HCT116 (cell line): ENCODE measurements around the gene ICAM4. TPM values are rescaled to one million over a fixed set of nuclear protein-coding genes. Genes with fewer than 3 reads are reported as not detected.

Source experiments
- ATAC-seq: fragments of 200-7000 bp; cut with Tn5 transposase; 2 replicates; pipeline ENCODE4 v1.9.1; 2020; ENCODE audit warnings: mild to moderate bottlenecking, moderate library complexity
- BruUV-seq: library from RNA; stranded (reverse); fragments of 400-500 nt; replicated peaks from 2 replicates; lab custom pipeline; 2021; lab: Mats Ljungman, UMichigan
- CTCF ChIA-PET: fragments of 300-600 bp; sonication (Branson Sonifier 250); formaldehyde crosslinking; loops from one replicate; lab custom pipeline; 2021; ENCODE audit warnings: antibody characterized with exemption; lab: Charles Lee
- POLR2A ChIA-PET: fragments of 300-600, 350-600 bp; sonication (Branson Sonifier 250); formaldehyde crosslinking; loops from one replicate; lab custom pipeline; 2021; ENCODE audit warnings: antibody characterized with exemption; lab: Charles Lee
- RAD21 ChIA-PET, 2 experiments: fragments of 300-600 bp; sonication (Branson Sonifier 250); formaldehyde crosslinking; loops; one replicate each; lab custom pipeline; 2023; ENCODE audit warnings: low total read pairs in 2 of 2; ENCODE audit not compliant: uncharacterized antibody in 2 of 2, unreplicated experiment in 2 of 2, low non-redundant PET in 1 of 2; lab: Charles Lee
- DNase-seq: peaks from one replicate; pipeline ENCODE4 v3.0.0-alpha.2; 2010; ENCODE audit warnings: low read depth, low spot score
- H2AFZ ChIP-seq: fragments of 200-600 bp; shearing (Covaris generic), sonication (generic); 2 replicates; pipeline ENCODE4 v1.6.1; 2017; ENCODE audit warnings: low read depth, mixed run types, mixed read lengths, antibody characterized with exemption, low read length; ENCODE audit not compliant: poor library complexity, severe bottlenecking
- H3K27ac ChIP-seq: 2 replicates; pipeline ENCODE4 v1.5.1; 2012; ENCODE audit warnings: low read depth, low read length
- H3K27me3 ChIP-seq: fragments of 200-600 bp; sonication (generic); 2 replicates; pipeline ENCODE4 v1.6.1; 2016; ENCODE audit warnings: mixed run types, low read length, mixed read lengths; ENCODE audit not compliant: insufficient read depth
- H3K36me3 ChIP-seq, 2 experiments: fragments of 200-500 bp in 1 of 2; fragments of 200-600 bp in 1 of 2; sonication (Bioruptor generic) in 1 of 2; sonication (generic) in 1 of 2; 2 replicates each; pipeline versions ENCODE4 v1.5.1 to v1.6.1; 2014 to 2016; ENCODE audit warnings: low read length in 2 of 2, inconsistent platforms in 1 of 2, mixed read lengths in 1 of 2, mixed run types in 1 of 2; ENCODE audit not compliant: insufficient read depth in 2 of 2, control insufficient read depth in 1 of 2
- H3K4me1 ChIP-seq, 2 experiments: fragments of 200-600 bp in 1 of 2; sonication (generic) in 1 of 2; 2 replicates each; pipeline versions ENCODE4 v1.5.1 to v1.6.1; 2012 to 2017; ENCODE audit warnings: low read length in 2 of 2, inconsistent platforms in 1 of 2, mild to moderate bottlenecking in 1 of 2, mixed read lengths in 1 of 2, mixed run types in 1 of 2, moderate library complexity in 1 of 2; ENCODE audit not compliant: insufficient read depth in 2 of 2, control insufficient read depth in 1 of 2
- H3K4me2 ChIP-seq: fragments of 200-600 bp; sonication (generic); 2 replicates; pipeline ENCODE4 v1.6.1; 2017; ENCODE audit warnings: mixed run types, low read length, mixed read lengths
- H3K4me3 ChIP-seq, 2 experiments: fragments of 200-600 bp in 1 of 2; sonication (generic) in 1 of 2; replicated peaks in 1 of 2; 2 replicates each; pipeline ENCODE4 v1.5.1; 2011 to 2016; ENCODE audit warnings: low read length in 2 of 2, control low read depth in 1 of 2, low read depth in 1 of 2, mild to moderate bottlenecking in 1 of 2, mixed read lengths in 1 of 2, mixed run types in 1 of 2
- H3K79me2 ChIP-seq: fragments of 200-600 bp; sonication (generic); 2 replicates; pipeline ENCODE4 v1.6.1; 2017; ENCODE audit warnings: mild to moderate bottlenecking, mixed run types, low read length, moderate library complexity, mixed read lengths; ENCODE audit not compliant: insufficient read depth
- H3K9ac ChIP-seq: fragments of 200-600 bp; sonication (generic); 2 replicates; pipeline ENCODE4 v1.6.1; 2016; ENCODE audit warnings: low read length, mixed read lengths
- H3K9me2 ChIP-seq: fragments of 200-600 bp; sonication (generic), shearing (Covaris generic); 2 replicates; pipeline ENCODE4 v1.6.1; 2017; ENCODE audit warnings: mixed run types, mild to moderate bottlenecking, moderate library complexity; ENCODE audit not compliant: insufficient read depth
- H3K9me3 ChIP-seq, 2 experiments: fragments of 200-500 bp in 1 of 2; fragments of 200-600 bp in 1 of 2; sonication (Bioruptor generic) in 1 of 2; sonication (generic) in 1 of 2; 2 replicates each; pipeline ENCODE4 v1.6.1; 2014 to 2017; ENCODE audit warnings: low read length in 2 of 2, mixed read lengths in 2 of 2, inconsistent platforms in 1 of 2, low read depth in 1 of 2, mild to moderate bottlenecking in 1 of 2, mixed run types in 1 of 2, moderate library complexity in 1 of 2; ENCODE audit not compliant: control insufficient read depth in 1 of 2, insufficient read depth in 1 of 2
- H4K20me1 ChIP-seq: fragments of 200-600 bp; sonication (generic), shearing (Covaris generic); 2 replicates; pipeline ENCODE4 v1.6.1; 2017; ENCODE audit warnings: mixed run types, mild to moderate bottlenecking, moderate library complexity; ENCODE audit not compliant: insufficient read depth
- EZH2 ChIP-seq: fragments of 200-600 bp; sonication (generic); IDR thresholded peaks from 2 replicates; pipeline ENCODE4 v1.6.1; 2017; ENCODE audit warnings: antibody characterized with exemption, mixed run types
- RAD21 ChIP-seq: IDR thresholded peaks from 2 replicates; pipeline ENCODE4 v1.6.1; 2012; ENCODE audit warnings: low read depth, mild to moderate bottlenecking
- YY1 ChIP-seq: IDR thresholded peaks from 2 replicates; pipeline ENCODE4 v1.6.1; 2011; ENCODE audit warnings: low read length, low read depth, moderate library complexity, mild to moderate bottlenecking; ENCODE audit not compliant: insufficient replicate concordance; ENCODE audit errors: extremely low read depth
- ZNF274 ChIP-seq: fragments of 200-500 bp; sonication (Bioruptor generic); IDR thresholded peaks from 2 replicates; pipeline ENCODE4 v1.6.1; 2014; ENCODE audit warnings: mild to moderate bottlenecking, low read depth, low read length, inconsistent platforms
- intact Hi-C: fragments of 100-400 bp; cut with micrococcal nuclease; formaldehyde crosslinking; loops from 2 replicates; pipeline ENCODE4 v1.10.0; 2022
- total RNA-seq: library from RNA; stranded (reverse); gene quantifications from one replicate; pipeline ENCODE4 v1.2.1, GENCODE V29; 2021; ENCODE audit not compliant: unreplicated experiment
- TF ChIP-seq, protein P1 (sequence below), 3 experiments: fragments of 200-600 bp in 1 of 3; sonication (generic) in 1 of 3; IDR thresholded peaks in 2 of 3; conservative IDR thresholded peaks in 1 of 3; 2 replicates each; pipeline ENCODE4 v1.5.1; 2012 to 2017; ENCODE audit warnings: low read depth in 2 of 3, low read length in 2 of 3, antibody characterized with exemption in 1 of 3, borderline replicate concordance in 1 of 3, control low read depth in 1 of 3, mild to moderate bottlenecking in 1 of 3, mixed read lengths in 1 of 3, mixed run types in 1 of 3, moderate library complexity in 1 of 3; ENCODE audit not compliant: insufficient read depth in 1 of 3

Gene ICAM4
- total RNA-seq, 1 experiment from 2014 or later = not detected

DNA sequence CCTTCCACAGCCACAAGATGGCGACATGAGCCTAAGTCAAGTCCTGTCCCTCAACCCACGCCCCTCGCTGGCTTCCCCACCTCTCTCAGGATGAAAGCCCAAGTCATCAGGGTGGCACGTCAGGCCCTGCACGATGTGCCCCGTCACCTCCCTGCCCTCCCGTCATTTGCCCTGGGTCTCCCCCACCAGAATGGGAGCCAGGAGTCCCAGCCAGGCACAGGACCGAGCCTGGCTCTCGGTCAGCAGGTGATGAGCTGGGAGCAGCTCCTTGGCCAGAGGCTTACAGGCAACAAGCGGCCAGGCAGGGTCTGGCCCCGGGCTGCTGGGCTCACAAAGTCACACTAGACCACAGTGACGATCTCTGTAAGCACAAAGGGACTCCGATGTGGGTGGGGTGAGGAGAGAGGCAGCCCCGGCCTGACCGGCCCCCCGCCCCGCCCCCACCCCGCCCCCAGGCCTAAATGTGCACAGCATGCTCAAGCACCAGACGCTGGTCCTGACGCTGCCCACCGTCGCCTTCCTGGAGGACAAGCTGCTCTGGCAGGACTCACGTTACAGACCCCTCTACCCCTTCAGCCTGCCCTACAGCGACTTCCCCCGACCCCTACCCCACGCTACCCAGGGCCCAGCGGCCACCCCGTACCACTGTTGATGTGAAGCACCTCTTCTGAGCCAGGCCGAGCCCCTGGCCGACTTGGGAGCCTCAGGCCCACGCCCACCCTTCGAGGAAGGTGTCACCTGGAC lies 27.4 kb upstream of the ICAM4 start:
- ATAC-seq (peak; percentile 71), DNase-seq (peak; percentile 82)
- Histone ChIP-seq H2AFZ (no peak overlapping the region), H3K4me3 (no peak overlapping the region), H3K9me3 (no peaks in the 10 kb centered on the region), H3K27ac (peak overlapping the region; percentile 56), H3K9ac (peak overlapping the region; percentile 49; the same call in 1 of the 2 replicates), H3K79me2 (peaks cover 6% of the 10 kb centered on the region; the same call in 1 of the 2 replicates), H4K20me1 (no peaks in the 10 kb centered on the region; the same call in 1 of the 2 replicates), H3K4me1 (peaks cover 24 to 32% of the 10 kb centered on the region in 2 experiments), H3K27me3 (no peaks in the 10 kb centered on the region), H3K9me2 (no peaks in the 10 kb centered on the region), H3K4me2 (peak overlapping the region; percentile 74), H3K36me3 (peaks cover 13 to 28% of the 10 kb centered on the region in 2 experiments)
- CTCF ChIA-PET = interaction anchor here (0.6 to 7.7 kb wide), 29 partner anchors 9 to 442 kb away, joined by 3 to 233 read pairs (median 5); partner anchors contain the start of genes CDC37, DNMT1, ICAM1 and ICAM5
- POLR2A ChIA-PET = interaction anchor here (0.9 to 2.3 kb wide), 6 partner anchors 10 to 130 kb away, joined by 3 to 11 read pairs (median 5); partner anchors contain the start of genes ICAM5, S1PR2 and TYK2
- TF ChIP-seq EZH2 (no peak), YY1 (no peak), RAD21 (peak; percentile 82), ZNF274 (no peak)
- TF ChIP-seq, protein P1, sequence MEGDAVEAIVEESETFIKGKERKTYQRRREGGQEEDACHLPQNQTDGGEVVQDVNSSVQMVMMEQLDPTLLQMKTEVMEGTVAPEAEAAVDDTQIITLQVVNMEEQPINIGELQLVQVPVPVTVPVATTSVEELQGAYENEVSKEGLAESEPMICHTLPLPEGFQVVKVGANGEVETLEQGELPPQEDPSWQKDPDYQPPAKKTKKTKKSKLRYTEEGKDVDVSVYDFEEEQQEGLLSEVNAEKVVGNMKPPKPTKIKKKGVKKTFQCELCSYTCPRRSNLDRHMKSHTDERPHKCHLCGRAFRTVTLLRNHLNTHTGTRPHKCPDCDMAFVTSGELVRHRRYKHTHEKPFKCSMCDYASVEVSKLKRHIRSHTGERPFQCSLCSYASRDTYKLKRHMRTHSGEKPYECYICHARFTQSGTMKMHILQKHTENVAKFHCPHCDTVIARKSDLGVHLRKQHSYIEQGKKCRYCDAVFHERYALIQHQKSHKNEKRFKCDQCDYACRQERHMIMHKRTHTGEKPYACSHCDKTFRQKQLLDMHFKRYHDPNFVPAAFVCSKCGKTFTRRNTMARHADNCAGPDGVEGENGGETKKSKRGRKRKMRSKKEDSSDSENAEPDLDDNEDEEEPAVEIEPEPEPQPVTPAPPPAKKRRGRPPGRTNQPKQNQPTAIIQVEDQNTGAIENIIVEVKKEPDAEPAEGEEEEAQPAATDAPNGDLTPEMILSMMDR (IDR thresholded peaks at IDR 0.05 in 2 of 3, conservative IDR thresholded peaks at IDR 0.05 in 1 of 3; ENCODE audit: borderline replicate concordance in 1 of 3, insufficient read depth in 1 of 3, low read depth in 2 of 3, low read length in 2 of 3) = peak; percentile 77 to 86 (median 80)
- RAD21 ChIA-PET = interaction anchor here (0.6 to 2.4 kb wide), 12 partner anchors 10 to 166 kb away, joined by 3 to 22 read pairs (median 4); partner anchors contain the start of genes ICAM1 (in 1 of the 2) and ICAM5 (in 1 of the 2)
- intact Hi-C loops = loop anchor here (1.0 kb wide), 1 partner anchor 130 kb away; no protein-coding TSS in a partner anchor
- BruUV-seq = no TSS peak
